NCI-H345 treated with DMSO at 0.1 percent for 48 hours (cell line): Measurements from ENCODE around the gene FAM9B.
"Not testable (repeated sequence)": the region's sequence is repeated elsewhere in the genome, so short reads cannot be mapped to it uniquely, and the experiment has no call there.

Experiments used
- DNase-seq: peaks from one replicate; lab custom pipeline; 2025; ENCODE audit not compliant: unreplicated experiment; lab: John Stamatoyannopoulos, UW

The FAM9B gene

GRCh38 chrX:9033989-9034388, at the start of gene FAM9B:
FAM9B (minus strand) TSS chrX:9034127; CDS start chrX:9032986, 1,141 bp downstream.
- DNase-seq, result no peak

DNA sequence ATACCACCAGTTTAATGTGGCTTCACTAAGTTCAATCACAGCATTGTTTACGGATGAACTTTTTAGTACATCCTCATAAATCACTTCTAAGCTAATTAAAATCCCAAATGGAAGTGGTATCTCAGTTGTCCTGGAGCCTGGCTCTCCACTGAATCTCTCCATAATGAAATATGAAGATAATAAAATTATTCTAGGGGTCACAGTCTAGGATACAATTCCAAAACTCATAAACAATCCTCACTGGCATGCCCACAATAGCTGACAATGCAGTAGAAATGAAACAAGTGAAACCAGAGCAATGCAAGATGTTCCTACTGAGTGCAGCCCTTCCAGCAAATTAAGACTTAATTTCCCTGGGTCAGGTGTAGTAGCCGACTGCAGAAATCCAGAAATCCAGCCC, 47.3 kb upstream of the FAM9B start:
- no peak for DNase-seq

DNA sequence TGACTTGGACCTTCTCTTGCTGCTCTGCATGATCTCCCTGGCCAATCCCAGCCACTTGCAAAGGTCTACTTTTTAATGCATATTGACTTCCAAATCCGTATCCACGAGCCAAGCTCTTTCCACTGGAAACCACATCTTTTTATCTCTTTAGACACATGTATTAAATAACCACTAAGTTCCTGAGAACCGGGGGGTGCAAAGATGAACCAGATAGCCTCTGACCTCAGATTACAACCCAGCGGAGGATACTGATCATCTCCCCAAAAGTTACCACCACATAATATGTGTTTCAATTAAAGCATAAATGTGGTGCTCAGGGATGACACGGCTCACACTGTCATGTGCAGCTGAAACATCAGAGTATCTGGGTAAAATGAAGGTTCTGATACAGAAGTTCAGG, 40.4 kb upstream of the FAM9B start:
- no peak for DNase-seq

DNA sequence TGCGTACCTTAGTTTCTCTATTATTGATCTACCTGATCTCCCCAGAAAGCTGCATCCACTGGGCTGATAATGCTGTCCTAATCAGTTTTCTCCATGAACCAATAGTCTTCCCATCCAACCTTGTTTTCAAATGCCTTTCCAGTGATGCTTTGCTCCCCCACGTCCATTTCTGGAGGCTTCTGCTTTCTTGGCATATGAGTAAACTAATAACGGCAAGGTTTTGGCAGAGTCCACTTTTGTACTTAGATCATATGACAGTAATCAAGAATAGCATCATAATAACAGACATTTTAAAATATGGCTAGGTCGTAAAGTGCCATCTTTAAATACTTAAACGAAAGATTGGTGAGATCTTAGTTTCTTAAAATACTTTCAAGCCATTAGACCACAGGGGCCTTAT, 38.4 kb upstream of the FAM9B start:
- no peak for DNase-seq

GRCh38 chrX:9071031-9071650, 37.2 kb upstream of the FAM9B start:
- no peak for DNase-seq

GRCh38 chrX:9069573-9069972, 35.6 kb upstream of the FAM9B start:
- no peak for DNase-seq

- DNase-seq, result no peak
Observed at GRCh38 chrX:9064694-9065093, 30.8 kb upstream of the FAM9B start.

DNA sequence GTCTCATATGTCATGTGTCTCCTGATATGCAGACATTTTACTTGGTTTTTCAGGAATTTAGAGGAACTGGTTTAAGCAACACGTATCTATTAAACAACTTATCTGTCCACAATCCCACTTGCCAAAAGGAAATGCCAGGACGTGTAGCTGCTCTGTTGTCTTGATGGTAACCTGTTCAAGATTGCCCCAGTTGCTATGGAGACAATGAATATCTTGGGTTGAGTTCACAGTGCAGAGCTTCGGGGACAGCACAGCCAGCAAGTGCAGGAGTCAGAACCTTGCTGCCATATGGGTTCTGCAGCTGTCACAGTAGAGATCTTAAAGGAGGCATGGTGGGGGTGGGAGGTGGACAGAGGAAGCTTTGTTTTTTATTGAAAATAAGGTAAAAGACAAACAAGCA, 28.7 kb upstream of the FAM9B start:
- no peak for DNase-seq

DNA sequence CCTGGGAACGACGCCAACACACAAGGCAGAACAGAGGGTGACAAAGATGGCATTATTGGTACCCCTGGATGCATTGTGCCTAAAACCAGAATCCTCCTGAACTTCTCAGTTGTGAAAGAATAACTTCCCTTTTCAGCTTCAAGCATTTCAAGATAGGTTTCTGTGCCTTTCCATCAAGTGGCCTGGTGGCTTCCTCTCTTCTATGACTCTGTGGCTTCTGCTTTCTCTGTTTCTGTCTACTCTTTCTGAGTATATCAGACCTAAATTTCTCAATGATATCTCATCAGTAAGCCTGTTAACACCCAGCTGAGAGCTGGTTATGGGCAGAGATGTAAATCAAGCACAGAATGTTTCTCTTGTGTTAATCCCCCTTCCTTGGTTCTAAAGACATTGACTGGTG, 21.4 kb upstream of the FAM9B start:
- no peak for DNase-seq

GRCh38 chrX:9052081-9052480, 18.2 kb upstream of the FAM9B start:
- DNase-seq, result no peak

DNA sequence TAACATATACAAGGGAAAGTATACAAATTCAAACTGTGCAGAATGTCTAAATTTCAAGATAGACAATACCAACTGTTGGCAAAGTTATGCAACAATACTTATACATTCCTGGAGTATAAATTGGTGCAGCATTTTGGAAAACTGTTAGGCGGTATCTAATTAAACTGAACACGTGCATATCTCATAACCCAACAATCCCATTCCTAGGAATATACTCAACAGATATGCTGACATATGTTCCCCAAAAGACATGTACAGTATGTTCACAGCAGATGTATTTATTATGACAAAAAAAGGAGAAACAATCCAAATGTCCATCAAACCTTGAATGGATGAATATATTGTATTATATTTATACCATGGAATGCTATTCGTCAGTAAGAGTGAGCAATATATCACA, 16.4 kb upstream of the FAM9B start:
- DNase-seq, result no peak

- no peak for DNase-seq
Observed at GRCh38 chrX:9048801-9049200, 14.9 kb upstream of the FAM9B start.

GRCh38 chrX:9038244-9038643, 4.3 kb upstream of the FAM9B start:
- no peak for DNase-seq

DNA sequence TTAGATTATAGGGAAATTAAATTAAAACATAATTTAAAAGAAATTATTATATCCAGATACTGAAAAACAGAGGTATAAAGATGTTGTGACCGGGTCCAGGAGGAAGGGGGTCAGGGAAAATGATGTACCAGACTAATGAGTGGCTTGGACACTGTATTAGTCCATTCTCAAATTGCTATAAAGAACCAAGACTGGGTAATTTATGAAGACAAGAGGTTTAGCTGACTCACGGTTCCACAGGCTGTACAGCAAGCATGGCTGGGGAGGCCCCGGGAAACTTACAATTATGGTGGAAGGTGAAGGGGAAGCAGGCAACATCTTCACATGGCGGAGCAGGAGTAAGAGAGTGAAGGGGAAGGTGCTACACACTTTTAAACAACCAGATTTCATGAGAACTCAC, 3.4 kb upstream of the FAM9B start:
- no peak for DNase-seq

GRCh38 chrX:9033586-9033985, 341 bp downstream of the FAM9B start:
- no peak for DNase-seq

DNA sequence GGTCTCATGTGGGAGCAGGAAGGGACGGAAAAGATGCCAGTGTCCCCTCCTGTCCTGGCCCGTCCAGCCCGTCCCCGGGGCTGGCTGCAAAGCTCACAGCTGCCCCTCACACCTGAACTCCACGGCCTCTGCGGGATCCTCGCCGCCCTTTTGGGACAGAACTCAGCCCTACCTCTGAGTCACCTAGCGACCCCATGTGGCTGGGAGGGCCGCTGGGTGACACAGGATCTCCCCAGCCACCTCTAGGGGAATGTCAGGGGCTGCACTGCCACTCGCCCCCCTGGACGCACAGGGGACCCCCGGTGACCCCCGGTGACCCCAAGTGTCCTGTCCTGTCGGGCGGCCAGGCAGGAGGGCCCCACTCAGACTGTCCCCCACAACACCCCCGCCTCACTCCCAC, 748 bp downstream of the FAM9B start:
- DNase-seq, result no peak

GRCh38 chrX:9023293-9023692, 10.6 kb downstream of the FAM9B start:
- no peak for DNase-seq

- DNase-seq, result no peak
Observed at GRCh38 chrX:9019151-9019550, 14.8 kb downstream of the FAM9B start.

GRCh38 chrX:9018332-9018731, 15.6 kb downstream of the FAM9B start:
- DNase-seq, result not testable (repeated sequence)

GRCh38 chrX:9003041-9003440, 30.9 kb downstream of the FAM9B start:
- no peak for DNase-seq

GRCh38 chrX:8988446-8988845, 45.5 kb downstream of the FAM9B start:
- no peak for DNase-seq

- DNase-seq, result no peak
Observed at GRCh38 chrX:8987672-8988250, 46.2 kb downstream of the FAM9B start.

DNA sequence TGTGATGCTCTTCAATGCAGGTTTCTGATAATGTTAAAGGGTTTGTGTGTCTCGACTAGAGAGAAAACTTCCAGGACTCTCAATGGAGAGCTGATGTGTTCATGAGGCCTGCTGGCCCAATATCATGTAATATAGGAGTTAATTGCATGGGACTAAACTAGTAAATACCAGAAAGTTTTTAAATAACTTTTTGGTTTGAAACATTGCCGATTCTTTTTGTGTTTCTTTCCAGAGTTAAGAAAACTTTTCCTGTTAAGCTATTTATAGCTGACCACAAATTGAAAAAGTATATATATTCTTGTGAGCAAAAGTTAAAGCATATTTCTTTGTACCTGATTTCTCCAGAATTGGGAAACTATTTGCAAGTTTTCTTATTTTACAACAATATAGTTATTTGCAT, 49.7 kb downstream of the FAM9B start:
- DNase-seq, result no peak
